ENCODE results near the gene UXS1. TPM values are rescaled to one million over a fixed set of nuclear protein-coding genes. Genes with fewer than 3 reads are reported as not detected.

UXS1 gene
- total RNA-seq, 5 donors from 2014 or later (not counting 1 experiment from before 2014, with no cell fraction given) = 90.8 to 167 (median 145) TPM

DNA sequence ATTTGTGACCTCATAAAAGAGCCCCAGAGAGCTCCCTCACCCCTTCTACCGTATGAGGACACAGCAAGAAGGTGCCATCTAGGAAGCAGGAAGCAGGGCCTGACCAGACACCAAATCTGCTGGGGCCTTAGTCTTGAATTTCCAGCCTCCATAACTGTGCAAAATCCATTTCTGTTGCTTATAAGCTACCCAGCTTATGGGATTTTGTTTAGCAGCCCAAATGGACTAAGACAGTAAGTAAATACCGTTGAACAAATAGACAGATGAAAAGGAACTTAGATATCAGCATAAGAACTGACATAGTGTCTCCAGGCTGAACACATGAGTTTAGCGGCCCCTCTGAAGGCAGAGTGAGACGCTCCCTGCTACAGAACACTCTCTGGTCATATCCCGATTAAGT is 130.9 kb downstream of the UXS1 start:
- Histone ChIP-seq H3K9me3 (no peaks in the 10 kb centered on the region), H3K4me1 (ENCODE audit: control insufficient read depth in 1 of 2, extremely low read depth in 1 of 2, insufficient read depth in 2 of 2, low read length in 2 of 2) (peaks cover 17 to 35% of the 10 kb centered on the region in 2 experiments), H3K27ac (ENCODE audit: low read length) (no peak overlapping the region), H3K4me3 (ENCODE audit: control insufficient read depth in 1 of 2, extremely low read depth in 1 of 2, low read length in 1 of 2) (no peak overlapping the region), H3K36me3 (ENCODE audit: control insufficient read depth in 2 of 2, extremely low read depth in 1 of 2, insufficient read depth in 1 of 2, low read length in 1 of 2) (no peaks in the 10 kb centered on the region), H3K27me3 (replicated peaks in 1 of 2; ENCODE audit: control insufficient read depth in 2 of 2, extremely low read depth in 1 of 2, insufficient read depth in 2 of 2, low read length in 1 of 2) (peaks cover 6 to 20% of the 10 kb centered on the region in 2 experiments)
- no peak for ATAC-seq (replicated peaks in 1 of 4)
- Mint-ChIP-seq H3K4me3 (no peak overlapping the region), H3K4me1 (peaks cover 43 to 52% (median 46%) of the 10 kb centered on the region in 3 donors), H3K27me3 (peaks cover 0 to 18% of the 10 kb centered on the region in 2 donors), H3K36me3 (peaks cover 4% of the 10 kb centered on the region), H3K27ac (no peak overlapping the region), H3K9me3 (peaks cover 0 to 5% (median 3%) of the 10 kb centered on the region in 3 donors)
- ChIA-PET POLR2A (no interaction called here), CTCF (no interaction called here)
- no peak for DNase-seq
- 40% methylated on average over 1 of the region's 5 CpGs for WGBS (ENCODE audit: insufficient coverage)

DNA sequence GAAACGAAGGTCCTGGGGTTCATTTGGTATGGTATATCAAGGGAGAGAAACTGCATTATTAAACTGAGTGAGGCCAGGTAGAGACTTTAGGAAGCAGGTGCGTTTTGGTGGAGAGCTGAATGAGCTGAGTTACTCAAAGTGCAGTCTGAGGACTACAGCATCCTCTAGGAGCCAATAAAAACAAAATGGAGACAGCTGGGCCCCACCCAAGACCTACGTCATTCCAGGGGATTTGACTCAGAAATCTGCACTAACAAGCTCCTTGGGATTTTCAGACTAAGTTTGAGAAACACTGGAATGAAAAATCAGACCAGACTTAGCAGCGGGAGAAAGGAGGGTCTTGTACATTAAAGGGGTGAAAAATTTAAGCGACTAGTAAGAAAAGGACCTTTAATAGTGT is 131.5 kb downstream of the UXS1 start:
- peaks cover 4% of the 10 kb centered on the region for H3K36me3 Mint-ChIP-seq
- peaks cover 0 to 16% of the 10 kb centered on the region in 2 donors for H3K27me3 Mint-ChIP-seq
- WGBS (ENCODE audit: insufficient coverage) = 80% methylated on average over 1 of the region's 5 CpGs
- no peak overlapping the region for H3K27ac ChIP-seq (ENCODE audit: low read length)
- H3K4me3 Mint-ChIP-seq = no peak overlapping the region
- H3K27me3 ChIP-seq (replicated peaks in 1 of 2; ENCODE audit: control insufficient read depth in 2 of 2, extremely low read depth in 1 of 2, insufficient read depth in 2 of 2, low read length in 1 of 2) = peaks cover 6 to 20% of the 10 kb centered on the region in 2 experiments
- H3K4me3 ChIP-seq (ENCODE audit: control insufficient read depth in 1 of 2, extremely low read depth in 1 of 2, low read length in 1 of 2) = no peak overlapping the region
- peaks cover 21 to 41% of the 10 kb centered on the region in 2 experiments for H3K4me1 ChIP-seq (ENCODE audit: control insufficient read depth in 1 of 2, extremely low read depth in 1 of 2, insufficient read depth in 2 of 2, low read length in 2 of 2)
- CTCF ChIA-PET = no interaction called here
- POLR2A ChIA-PET = interaction anchor here in 1 of 2 donors (0.5 to 0.6 kb wide), 2 partner anchors 103 to 198 kb away, joined by 3 read pairs; no protein-coding TSS in a partner anchor
- H3K36me3 ChIP-seq (ENCODE audit: control insufficient read depth in 2 of 2, extremely low read depth in 1 of 2, insufficient read depth in 1 of 2, low read length in 1 of 2) = no peaks in the 10 kb centered on the region
- no peak overlapping the region for H3K27ac Mint-ChIP-seq
- peaks cover 0 to 5% (median 3%) of the 10 kb centered on the region in 3 donors for H3K9me3 Mint-ChIP-seq
- ATAC-seq (replicated peaks in 1 of 4) (no peak), DNase-seq (no peak)
- H3K4me1 Mint-ChIP-seq = peaks cover 48 to 55% (median 49%) of the 10 kb centered on the region in 3 donors
- no peaks in the 10 kb centered on the region for H3K9me3 ChIP-seq

GRCh38 chr2:106061611-106062349 is 132.3 kb downstream of the UXS1 start:
- Mint-ChIP-seq H3K27me3 (peaks cover 0 to 16% of the 10 kb centered on the region in 2 donors), H3K36me3 (peaks cover 4% of the 10 kb centered on the region), H3K4me3 (no peak overlapping the region), H3K27ac (no peak overlapping the region), H3K4me1 (peaks cover 56 to 64% (median 57%) of the 10 kb centered on the region in 3 donors), H3K9me3 (peaks cover 0 to 5% (median 3%) of the 10 kb centered on the region in 3 donors)
- ATAC-seq (replicated peaks in 1 of 4) (no peak), DNase-seq (no peak)
- Histone ChIP-seq H3K4me1 (ENCODE audit: control insufficient read depth in 1 of 2, extremely low read depth in 1 of 2, insufficient read depth in 2 of 2, low read length in 2 of 2) (peaks cover 29 to 49% of the 10 kb centered on the region in 2 experiments), H3K27ac (ENCODE audit: low read length) (no peak overlapping the region), H3K4me3 (ENCODE audit: control insufficient read depth in 1 of 2, extremely low read depth in 1 of 2, low read length in 1 of 2) (no peak overlapping the region), H3K36me3 (ENCODE audit: control insufficient read depth in 2 of 2, extremely low read depth in 1 of 2, insufficient read depth in 1 of 2, low read length in 1 of 2) (no peaks in the 10 kb centered on the region), H3K27me3 (replicated peaks in 1 of 2; ENCODE audit: control insufficient read depth in 2 of 2, extremely low read depth in 1 of 2, insufficient read depth in 2 of 2, low read length in 1 of 2) (peaks cover 6 to 17% of the 10 kb centered on the region in 2 experiments), H3K9me3 (no peaks in the 10 kb centered on the region)
- ChIA-PET POLR2A (interaction anchor here in 1 of 2 donors (0.6 kb wide), 1 partner anchor 197 kb away, joined by 3 read pairs; no protein-coding TSS in a partner anchor), CTCF (no interaction called here)
- WGBS (ENCODE audit: insufficient coverage) = 88% methylated on average over 3 of the region's 9 CpGs

DNA sequence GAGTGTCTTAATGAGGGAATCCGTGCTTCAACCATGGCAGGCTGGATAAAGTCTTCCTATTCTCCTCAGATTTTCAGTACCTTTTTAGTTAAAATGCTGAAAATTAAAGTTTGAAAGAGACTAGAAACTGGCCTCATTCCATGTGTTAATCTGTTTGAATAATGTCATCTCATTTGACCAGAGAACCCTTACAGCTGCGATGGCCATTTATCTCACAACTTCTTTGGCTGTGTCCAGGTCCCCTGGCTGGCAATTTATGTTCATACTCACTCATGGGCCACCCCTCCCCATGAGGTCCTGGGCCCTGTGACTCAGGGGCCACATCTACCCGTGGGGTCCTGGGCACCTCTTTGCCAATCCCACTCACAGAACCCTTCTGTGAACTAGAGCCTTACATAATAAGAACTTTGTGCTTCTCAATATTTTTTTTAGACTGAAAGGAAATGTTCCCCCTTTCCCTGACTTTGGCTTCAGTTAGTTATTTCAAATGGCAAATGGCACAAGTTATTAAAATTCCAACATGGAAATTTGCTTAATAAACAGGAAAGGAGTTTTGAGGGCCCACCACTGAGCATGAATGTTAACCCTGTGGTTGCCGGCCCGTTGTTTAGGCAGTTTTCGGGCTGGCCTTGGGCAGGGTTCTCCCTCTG is 134.6 kb downstream of the UXS1 start:
- ATAC-seq (replicated peaks in 1 of 4) (no peak), DNase-seq (no peak)
- Histone ChIP-seq H3K27ac (ENCODE audit: low read length) (peak overlapping the region; percentile 36), H3K27me3 (replicated peaks in 1 of 2; ENCODE audit: control insufficient read depth in 2 of 2, extremely low read depth in 1 of 2, insufficient read depth in 2 of 2, low read length in 1 of 2) (no peaks in the 10 kb centered on the region), H3K9me3 (no peaks in the 10 kb centered on the region), H3K4me3 (ENCODE audit: control insufficient read depth in 1 of 2, extremely low read depth in 1 of 2, low read length in 1 of 2) (no peak overlapping the region), H3K4me1 (ENCODE audit: control insufficient read depth in 1 of 2, extremely low read depth in 1 of 2, insufficient read depth in 2 of 2, low read length in 2 of 2) (peaks cover 35 to 54% of the 10 kb centered on the region in 2 experiments), H3K36me3 (ENCODE audit: control insufficient read depth in 2 of 2, extremely low read depth in 1 of 2, insufficient read depth in 1 of 2, low read length in 1 of 2) (no peaks in the 10 kb centered on the region)
- ChIA-PET POLR2A (interaction anchor here in 1 of 2 donors (0.6 kb wide), 1 partner anchor 306 kb away, joined by 3 read pairs; no protein-coding TSS in a partner anchor), CTCF (no interaction called here)
- 83% methylated on average over 3 of the region's 6 CpGs for WGBS (ENCODE audit: insufficient coverage)
- peaks cover 63 to 70% (median 65%) of the 10 kb centered on the region in 3 donors for H3K4me1 Mint-ChIP-seq
- H3K27me3 Mint-ChIP-seq = peaks cover 0 to 2% of the 10 kb centered on the region in 2 donors
- H3K9me3 Mint-ChIP-seq = peaks cover 0 to 5% (median 3%) of the 10 kb centered on the region in 3 donors
- no peaks in the 10 kb centered on the region for H3K36me3 Mint-ChIP-seq
- H3K27ac Mint-ChIP-seq = peak overlapping the region; percentile 88 to 92
- H3K4me3 Mint-ChIP-seq = peak overlapping the region in 1 of 3 donors; percentile 42

DNA sequence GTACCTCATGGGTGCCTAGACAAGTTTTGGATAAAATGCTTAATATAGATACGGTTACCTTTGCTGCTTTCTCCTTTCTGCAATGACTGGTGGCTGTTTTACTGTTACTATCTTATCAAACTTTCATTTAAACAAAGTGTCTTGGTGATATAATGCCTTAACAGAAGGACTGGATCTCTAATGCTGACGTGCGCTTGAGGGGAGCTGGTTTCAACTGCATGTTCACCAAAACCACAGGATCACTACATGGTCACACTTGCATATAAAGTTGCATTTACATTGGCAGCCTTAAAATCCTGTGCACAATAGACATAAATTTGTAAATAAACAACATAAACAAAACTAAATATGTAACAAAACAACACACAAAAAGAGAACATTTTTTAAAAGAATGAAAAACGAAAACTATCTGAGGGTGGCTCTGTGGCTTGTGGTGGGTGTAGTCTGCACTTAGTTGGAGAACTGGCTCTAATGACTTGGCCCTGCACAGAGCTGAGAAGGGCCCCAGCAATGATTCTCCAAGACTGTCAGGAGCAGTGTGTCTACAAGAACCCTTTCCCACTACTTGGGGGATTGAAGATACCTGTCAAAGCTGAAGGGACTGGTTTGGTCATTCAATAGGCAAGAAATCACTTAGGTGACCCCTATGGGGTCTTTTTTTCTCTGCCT is 135.5 kb downstream of the UXS1 start:
- Mint-ChIP-seq H3K4me1 (peaks cover 70 to 75% (median 71%) of the 10 kb centered on the region in 3 donors), H3K27me3 (no peaks in the 10 kb centered on the region), H3K27ac (peak overlapping the region; percentile 88 to 92), H3K9me3 (peaks cover 0 to 5% (median 3%) of the 10 kb centered on the region in 3 donors), H3K4me3 (peak overlapping the region in 2 of 3 donors; percentile 28 to 42), H3K36me3 (no peaks in the 10 kb centered on the region)
- no peaks in the 10 kb centered on the region for H3K9me3 ChIP-seq
- H3K27ac ChIP-seq (ENCODE audit: low read length) = peak overlapping the region; percentile 36
- POLR2A ChIA-PET = interaction anchor here in 1 of 2 donors (0.5 kb wide), 1 partner anchor 624 kb away, joined by 3 read pairs; no protein-coding TSS in a partner anchor
- ATAC-seq (replicated peaks in 1 of 4) (peak in 2 of 4 experiments; percentile 27 to 31), DNase-seq (peak in 1 of 35 experiments; percentile 25)
- H3K4me1 ChIP-seq (ENCODE audit: control insufficient read depth in 1 of 2, extremely low read depth in 1 of 2, insufficient read depth in 2 of 2, low read length in 2 of 2) = peaks cover 44 to 64% of the 10 kb centered on the region in 2 experiments
- no peaks in the 10 kb centered on the region for H3K36me3 ChIP-seq (ENCODE audit: control insufficient read depth in 2 of 2, extremely low read depth in 1 of 2, insufficient read depth in 1 of 2, low read length in 1 of 2)
- CTCF ChIA-PET = no interaction called here
- no peaks in the 10 kb centered on the region for H3K27me3 ChIP-seq (replicated peaks in 1 of 2; ENCODE audit: control insufficient read depth in 2 of 2, extremely low read depth in 1 of 2, insufficient read depth in 2 of 2, low read length in 1 of 2)
- WGBS (ENCODE audit: insufficient coverage) = no CpG with 5 or more reads among the region's 4 CpGs
- H3K4me3 ChIP-seq (ENCODE audit: control insufficient read depth in 1 of 2, extremely low read depth in 1 of 2, low read length in 1 of 2) = no peak overlapping the region

GRCh38 chr2:106057206-106057605 is 136.9 kb downstream of the UXS1 start:
- H3K27ac ChIP-seq (ENCODE audit: low read length) = no peak overlapping the region
- ChIA-PET POLR2A (no interaction called here), CTCF (interaction anchor here in 1 of 2 donors (0.6 kb wide), 1 partner anchor 40 kb away, joined by 4 read pairs; no protein-coding TSS in a partner anchor)
- no peaks in the 10 kb centered on the region for H3K27me3 ChIP-seq (replicated peaks in 1 of 2; ENCODE audit: control insufficient read depth in 2 of 2, extremely low read depth in 1 of 2, insufficient read depth in 2 of 2, low read length in 1 of 2)
- H3K9me3 ChIP-seq = no peaks in the 10 kb centered on the region
- H3K9me3 Mint-ChIP-seq = peaks cover 0 to 5% (median 3%) of the 10 kb centered on the region in 3 donors
- peak overlapping the region; percentile 34 to 51 (median 41) for H3K4me3 Mint-ChIP-seq
- H3K4me1 ChIP-seq (ENCODE audit: control insufficient read depth in 1 of 2, extremely low read depth in 1 of 2, insufficient read depth in 2 of 2, low read length in 2 of 2) = peaks cover 57 to 72% of the 10 kb centered on the region in 2 experiments
- H3K36me3 Mint-ChIP-seq = no peaks in the 10 kb centered on the region
- H3K27ac Mint-ChIP-seq = peak overlapping the region; percentile 86 to 89
- DNase-seq = peak in 34 of 35 experiments; percentile 13 to 76 (median 39)
- peak overlapping the region in 1 of 2 donors; percentile 44 for H3K4me3 ChIP-seq (ENCODE audit: control insufficient read depth in 1 of 2, extremely low read depth in 1 of 2, low read length in 1 of 2)
- ATAC-seq (replicated peaks in 1 of 4) = peak; percentile 82 to 99 (median 98)
- 28% methylated on average over 3 of the region's 4 CpGs for WGBS (ENCODE audit: insufficient coverage)
- H3K27me3 Mint-ChIP-seq = no peaks in the 10 kb centered on the region
- no peaks in the 10 kb centered on the region for H3K36me3 ChIP-seq (ENCODE audit: control insufficient read depth in 2 of 2, extremely low read depth in 1 of 2, insufficient read depth in 1 of 2, low read length in 1 of 2)
- peaks cover 84 to 89% (median 85%) of the 10 kb centered on the region in 3 donors for H3K4me1 Mint-ChIP-seq

All from T-cell (primary cell).